ENCODE data around the gene COMMD9. TPM values are rescaled to one million over a fixed set of nuclear protein-coding genes. Genes with fewer than 3 reads are reported as not detected.

COMMD9 gene
- total RNA-seq, 1 donor, result 35.4 TPM

GRCh38 chr11:36295926-36296325 lies 6.7 kb upstream of the COMMD9 start, which contains the start of gene PRR5L:
PRR5L (plus strand) TSS chr11:36296288; CDS start chr11:36401122, 104,834 bp downstream.
- no peak within 1 kb of the TSS for H3K4me3 ChIP-seq (ENCODE audit: low read depth, low read length)
- no peak for DNase-seq (ENCODE audit: low read depth)
- no peak for TF ChIP-seq CTCF (IDR thresholded peaks at IDR 0.05; ENCODE audit: insufficient read depth, low read depth, low read length)

DNA sequence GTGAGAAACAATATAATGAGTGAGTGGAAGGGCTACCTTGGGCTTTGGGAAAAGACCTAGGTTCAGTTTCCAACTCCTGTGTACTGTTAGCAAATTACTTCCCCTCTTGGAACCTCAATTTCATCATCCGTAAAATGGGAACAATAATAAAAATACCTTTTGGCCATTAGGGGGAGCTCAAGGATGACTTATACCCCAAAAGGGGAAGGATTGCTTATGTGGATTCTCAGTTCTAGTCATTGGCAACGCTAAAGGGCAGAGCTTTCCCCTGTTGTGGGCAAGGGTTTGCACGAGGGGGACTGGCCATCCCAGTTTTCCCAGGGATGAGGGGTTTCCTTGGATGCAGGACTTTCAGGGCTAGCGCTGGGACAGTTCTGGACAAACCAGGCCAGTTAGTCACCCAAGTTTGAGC lies 3.1 kb upstream of the COMMD9 start:
- DNase-seq (ENCODE audit: low read depth), result peak; percentile 65
- no peak overlapping the region for H3K4me3 ChIP-seq (ENCODE audit: low read depth, low read length)
- peak; percentile 58 for TF ChIP-seq CTCF (IDR thresholded peaks at IDR 0.05; ENCODE audit: insufficient read depth, low read depth, low read length)

- DNase-seq (ENCODE audit: low read depth), result peak; percentile 34
- H3K4me3 ChIP-seq (ENCODE audit: low read depth, low read length), result peak overlapping the region; percentile 87
- no peak for TF ChIP-seq CTCF (IDR thresholded peaks at IDR 0.05; ENCODE audit: insufficient read depth, low read depth, low read length)
Observed at GRCh38 chr11:36288442-36289225, 590 bp downstream of the COMMD9 start.

GRCh38 chr11:36282926-36283325 lies 6.3 kb downstream of the COMMD9 start:
- TF ChIP-seq CTCF (IDR thresholded peaks at IDR 0.05; ENCODE audit: insufficient read depth, low read depth, low read length), result no peak
- DNase-seq (ENCODE audit: low read depth), result no peak
- H3K4me3 ChIP-seq (ENCODE audit: low read depth, low read length), result no peak overlapping the region

DNA sequence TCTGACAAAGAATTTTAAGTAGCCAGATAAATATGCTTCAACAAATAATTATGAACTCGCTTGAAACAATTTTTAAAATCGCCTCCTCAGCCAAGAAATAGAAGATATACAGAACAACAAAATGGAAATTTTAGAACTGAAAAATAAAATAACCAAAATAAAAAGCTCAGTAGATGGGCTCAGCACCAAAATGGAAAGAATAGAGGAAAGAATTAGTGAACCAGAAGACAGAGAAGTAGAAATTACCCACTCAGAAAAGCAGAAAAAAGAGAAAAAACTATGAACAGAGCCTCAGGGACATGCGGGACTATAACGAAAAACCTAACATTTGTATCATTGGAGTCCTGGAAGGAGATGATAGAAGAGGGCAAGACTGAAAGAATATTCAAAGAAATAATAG lies 7.4 kb downstream of the COMMD9 start:
- DNase-seq (ENCODE audit: low read depth), result no peak
- H3K4me3 ChIP-seq (ENCODE audit: low read depth, low read length), result no peak overlapping the region
- TF ChIP-seq CTCF (IDR thresholded peaks at IDR 0.05; ENCODE audit: insufficient read depth, low read depth, low read length), result no peak

GRCh38 chr11:36280531-36280930 lies 8.7 kb downstream of the COMMD9 start:
- no peak for TF ChIP-seq CTCF (IDR thresholded peaks at IDR 0.05; ENCODE audit: insufficient read depth, low read depth, low read length)
- no peak for DNase-seq (ENCODE audit: low read depth)
- no peak overlapping the region for H3K4me3 ChIP-seq (ENCODE audit: low read depth, low read length)

All from fibroblast of villous mesenchyme (primary cell).